ENCODE measurements around the gene NOS3.

The NOS3 gene

DNA sequence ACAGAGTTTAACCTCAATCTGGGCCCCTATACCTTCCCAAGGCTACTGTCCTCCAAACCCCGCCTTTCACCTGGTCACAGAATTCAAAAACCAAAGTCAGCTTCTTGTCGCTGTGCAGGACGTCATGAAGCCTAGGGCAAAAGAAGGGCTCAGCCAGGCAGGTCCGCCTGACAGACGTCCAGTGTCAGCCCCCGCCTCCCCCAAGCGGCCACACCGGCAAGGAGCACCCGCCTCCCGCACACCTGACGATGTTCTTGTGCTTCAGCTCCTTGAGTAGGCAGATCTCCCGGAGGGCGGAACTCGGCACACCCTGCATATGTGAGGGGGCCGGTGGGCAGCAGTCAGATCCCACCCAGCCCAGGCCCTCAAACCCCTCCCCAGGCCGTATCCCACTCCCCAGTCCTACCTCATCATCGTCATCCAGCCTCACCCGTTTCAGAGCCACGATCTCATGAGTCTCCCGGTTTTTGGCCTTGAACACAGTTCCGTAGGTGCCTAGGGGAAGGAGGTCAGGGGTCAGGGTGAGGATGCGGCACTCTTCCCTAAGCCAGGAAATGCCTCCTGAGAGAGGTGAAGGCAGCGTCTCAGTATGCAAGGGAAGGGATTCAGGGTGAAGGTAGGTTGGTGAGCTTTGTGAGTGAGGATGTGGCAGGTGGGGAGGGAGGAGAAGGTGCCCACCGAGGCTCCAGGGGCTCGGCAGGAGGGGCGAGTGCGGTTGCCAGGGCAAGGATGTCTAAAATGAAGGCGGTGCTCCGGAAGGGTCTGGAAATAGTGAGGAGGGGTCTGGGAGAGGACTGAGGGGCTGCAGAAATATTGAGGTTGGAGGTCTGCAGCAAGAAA is 66.1 kb downstream of the NOS3 start:
- Histone ChIP-seq H4K8ac (ENCODE audit: low read depth, low read length) (no peak overlapping the region), H3K4me2 (ENCODE audit: low read length) (peak overlapping the region; percentile 66), H2BK120ac (ENCODE audit: low read depth, low read length) (no peak overlapping the region), H3K4me1 (ENCODE audit: control insufficient read depth, low read depth, low read length) (peaks cover 16% of the 10 kb centered on the region), H2AK5ac (ENCODE audit: low read length) (no peak overlapping the region), H3K27ac (ENCODE audit: low read depth, low read length) (no peak overlapping the region), H3K79me1 (ENCODE audit: low read length) (peaks cover 6% of the 10 kb centered on the region), H2BK5ac (ENCODE audit: low read length) (no peak overlapping the region), H3K27me3 (ENCODE audit: insufficient read depth, low read length, poor library complexity) (no peaks in the 10 kb centered on the region), H3K18ac (ENCODE audit: low read length) (no peak overlapping the region), H3K4ac (ENCODE audit: low read depth, low read length) (no peak overlapping the region), H2BK15ac (replicated peaks; ENCODE audit: low read depth) (no peak overlapping the region), H3K4me3 (ENCODE audit: low read length) (peak overlapping the region; percentile 56), H3K79me2 (ENCODE audit: control insufficient read depth, insufficient read depth, low read length) (no peaks in the 10 kb centered on the region), H3K56ac (ENCODE audit: low read length) (peak overlapping the region; percentile 90), H4K5ac (ENCODE audit: low read length) (no peak overlapping the region), H3K9ac (ENCODE audit: low read length) (peak overlapping the region; percentile 84), H3K23ac (ENCODE audit: low read length) (no peak overlapping the region), H3K36me3 (ENCODE audit: control insufficient read depth, insufficient read depth, low read length) (no peaks in the 10 kb centered on the region)
- no CpG with 5 or more reads among the region's 29 CpGs for WGBS (ENCODE audit: extremely low coverage, insufficient coverage, low lambda C conversion rate)
- peak; percentile 60 for DNase-seq

DNA sequence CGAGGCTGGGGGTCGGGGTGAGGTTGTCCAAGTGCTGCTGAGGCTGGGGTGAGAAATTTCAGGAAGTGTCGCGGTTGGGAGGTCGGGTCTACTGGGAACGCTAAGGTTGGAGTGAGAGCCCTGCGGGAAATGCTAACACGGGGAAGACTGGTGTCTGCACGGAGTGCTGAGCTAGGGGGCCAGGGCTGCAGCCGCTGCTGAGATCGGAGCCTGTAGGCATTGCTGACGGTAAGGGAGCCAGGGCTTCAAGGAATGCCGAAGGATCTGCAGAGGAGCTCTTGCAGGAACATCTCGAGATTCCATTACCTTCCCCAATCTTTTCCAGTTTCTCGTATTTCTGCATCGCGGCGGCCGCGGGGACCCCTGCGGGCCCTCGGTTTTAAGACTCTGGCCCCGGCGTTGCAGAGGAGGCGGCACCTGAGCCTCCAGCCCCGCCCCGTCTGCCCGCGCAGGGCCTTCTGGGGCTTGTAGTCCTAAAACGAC is 66.7 kb downstream of the NOS3 start, which contains the start of gene CDK5:
CDK5 (minus strand) TSS at position 392 of the 483 bp plus-strand sequence; CDS start at position 343, 49 bp downstream.
- H3K4me2 ChIP-seq (ENCODE audit: low read length) = peak within 1 kb of the TSS; percentile 98
- H3K18ac ChIP-seq (ENCODE audit: low read length) = peak within 1 kb of the TSS; percentile 52
- H3K79me1 ChIP-seq (ENCODE audit: low read length) = peaks cover 6% of the 10 kb centered on the region
- H3K36me3 ChIP-seq (ENCODE audit: control insufficient read depth, insufficient read depth, low read length) = no peaks in the 10 kb centered on the region
- H4K8ac ChIP-seq (ENCODE audit: low read depth, low read length) = no peak within 1 kb of the TSS
- H3K23ac ChIP-seq (ENCODE audit: low read length) = no peak within 1 kb of the TSS
- DNase-seq = no peak
- no peak within 1 kb of the TSS for H2BK120ac ChIP-seq (ENCODE audit: low read depth, low read length)
- peaks cover 18% of the 10 kb centered on the region for H3K4me1 ChIP-seq (ENCODE audit: control insufficient read depth, low read depth, low read length)
- peak within 1 kb of the TSS; percentile 29 for H2AK5ac ChIP-seq (ENCODE audit: low read length)
- H3K79me2 ChIP-seq (ENCODE audit: control insufficient read depth, insufficient read depth, low read length) = no peaks in the 10 kb centered on the region
- peak within 1 kb of the TSS; percentile 56 for H3K4me3 ChIP-seq (ENCODE audit: low read length)
- H3K56ac ChIP-seq (ENCODE audit: low read length) = peak within 1 kb of the TSS; percentile 90
- H2BK15ac ChIP-seq (replicated peaks; ENCODE audit: low read depth) = no peak within 1 kb of the TSS
- WGBS (ENCODE audit: extremely low coverage, insufficient coverage, low lambda C conversion rate) = no CpG with 5 or more reads among the region's 30 CpGs
- H3K9ac ChIP-seq (ENCODE audit: low read length) = peak within 1 kb of the TSS; percentile 84
- peak within 1 kb of the TSS; percentile 73 for H3K27ac ChIP-seq (ENCODE audit: low read depth, low read length)
- no peak within 1 kb of the TSS for H2BK5ac ChIP-seq (ENCODE audit: low read length)
- H3K27me3 ChIP-seq (ENCODE audit: insufficient read depth, low read length, poor library complexity) = no peaks in the 10 kb centered on the region
- H4K5ac ChIP-seq (ENCODE audit: low read length) = no peak within 1 kb of the TSS
- H3K4ac ChIP-seq (ENCODE audit: low read depth, low read length) = no peak within 1 kb of the TSS

DNA sequence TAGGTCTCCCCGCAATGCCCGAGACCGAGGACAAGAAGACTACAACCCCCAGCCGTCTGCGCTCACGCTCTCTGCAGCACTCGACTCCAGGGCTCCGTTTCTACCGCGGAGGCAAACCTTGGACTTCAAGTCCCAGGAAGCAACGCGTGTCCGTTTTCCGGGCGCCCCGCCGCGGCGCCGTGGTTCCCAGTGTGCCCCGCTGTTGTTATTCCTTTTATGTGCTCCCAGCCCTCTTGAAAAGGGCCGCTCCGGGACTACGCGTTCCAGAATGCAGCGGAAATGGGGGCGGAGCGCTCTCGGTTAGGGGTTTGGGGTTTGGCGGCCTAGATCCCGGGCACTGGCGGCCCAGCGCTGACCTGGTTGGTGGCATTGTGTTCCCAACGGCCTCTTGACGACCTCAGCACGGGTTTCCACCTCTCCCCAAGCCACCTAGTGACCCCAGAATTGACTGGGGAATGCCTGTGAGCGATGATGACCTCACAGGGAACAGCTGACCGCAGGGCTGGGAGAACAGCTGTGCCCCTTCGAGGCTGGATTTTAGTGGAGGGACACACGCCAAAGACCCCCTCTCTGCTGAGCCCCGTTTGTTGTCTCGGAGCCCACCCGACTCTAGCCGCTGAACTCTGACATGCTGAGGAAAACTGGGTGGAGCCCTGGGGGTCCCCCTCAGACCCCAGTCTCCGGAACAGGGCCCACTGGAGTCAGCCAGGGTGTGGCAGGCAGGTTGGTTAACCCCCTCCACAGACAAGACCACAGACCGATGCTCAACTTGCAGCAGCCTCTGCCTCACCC is 67.4 kb downstream of the NOS3 start:
- Histone ChIP-seq H2BK5ac (ENCODE audit: low read length) (no peak overlapping the region), H3K4me2 (ENCODE audit: low read length) (peak overlapping the region; percentile 98), H2BK15ac (replicated peaks; ENCODE audit: low read depth) (no peak overlapping the region), H3K56ac (ENCODE audit: low read length) (peak overlapping the region; percentile 87), H2BK120ac (ENCODE audit: low read depth, low read length) (no peak overlapping the region), H3K9ac (ENCODE audit: low read length) (peak overlapping the region; percentile 75), H3K18ac (ENCODE audit: low read length) (peak overlapping the region; percentile 52), H3K36me3 (ENCODE audit: control insufficient read depth, insufficient read depth, low read length) (no peaks in the 10 kb centered on the region), H3K4me3 (ENCODE audit: low read length) (no peak overlapping the region), H3K4ac (ENCODE audit: low read depth, low read length) (no peak overlapping the region), H2AK5ac (ENCODE audit: low read length) (peak overlapping the region; percentile 29), H4K8ac (ENCODE audit: low read depth, low read length) (no peak overlapping the region), H3K79me2 (ENCODE audit: control insufficient read depth, insufficient read depth, low read length) (no peaks in the 10 kb centered on the region), H3K23ac (ENCODE audit: low read length) (no peak overlapping the region), H3K4me1 (ENCODE audit: control insufficient read depth, low read depth, low read length) (peaks cover 18% of the 10 kb centered on the region), H3K27me3 (ENCODE audit: insufficient read depth, low read length, poor library complexity) (no peaks in the 10 kb centered on the region), H3K79me1 (ENCODE audit: low read length) (peaks cover 6% of the 10 kb centered on the region), H3K27ac (ENCODE audit: low read depth, low read length) (peak overlapping the region; percentile 73), H4K5ac (ENCODE audit: low read length) (no peak overlapping the region)
- no CpG with 5 or more reads among the region's 46 CpGs for WGBS (ENCODE audit: extremely low coverage, insufficient coverage, low lambda C conversion rate)
- DNase-seq = peak; percentile 100

- WGBS (ENCODE audit: extremely low coverage, insufficient coverage, low lambda C conversion rate) = no CpG with 5 or more reads among the region's 18 CpGs
- Histone ChIP-seq H3K23ac (ENCODE audit: low read length) (peak overlapping the region; percentile 75), H4K5ac (ENCODE audit: low read length) (peak overlapping the region; percentile 85), H2BK120ac (ENCODE audit: low read depth, low read length) (no peak overlapping the region), H3K4me1 (ENCODE audit: control insufficient read depth, low read depth, low read length) (peaks cover 21% of the 10 kb centered on the region), H3K27ac (ENCODE audit: low read depth, low read length) (peak overlapping the region; percentile 73), H3K27me3 (ENCODE audit: insufficient read depth, low read length, poor library complexity) (no peaks in the 10 kb centered on the region), H3K4me2 (ENCODE audit: low read length) (peak overlapping the region; percentile 98), H3K9ac (ENCODE audit: low read length) (peak overlapping the region; percentile 75), H3K79me1 (ENCODE audit: low read length) (peaks cover 6% of the 10 kb centered on the region), H3K4me3 (ENCODE audit: low read length) (peak overlapping the region; percentile 62), H3K36me3 (ENCODE audit: control insufficient read depth, insufficient read depth, low read length) (no peaks in the 10 kb centered on the region), H3K79me2 (ENCODE audit: control insufficient read depth, insufficient read depth, low read length) (no peaks in the 10 kb centered on the region), H2BK5ac (ENCODE audit: low read length) (peak overlapping the region; percentile 76), H3K4ac (ENCODE audit: low read depth, low read length) (no peak overlapping the region), H3K56ac (ENCODE audit: low read length) (peak overlapping the region; percentile 87), H2BK15ac (replicated peaks; ENCODE audit: low read depth) (no peak overlapping the region), H4K8ac (ENCODE audit: low read depth, low read length) (no peak overlapping the region), H2AK5ac (ENCODE audit: low read length) (peak overlapping the region; percentile 29), H3K18ac (ENCODE audit: low read length) (peak overlapping the region; percentile 52)
- DNase-seq = peak; percentile 58
These were observed 68.1 kb downstream of the NOS3 start for GRCh38 chr7:151058781-151059366.

DNA sequence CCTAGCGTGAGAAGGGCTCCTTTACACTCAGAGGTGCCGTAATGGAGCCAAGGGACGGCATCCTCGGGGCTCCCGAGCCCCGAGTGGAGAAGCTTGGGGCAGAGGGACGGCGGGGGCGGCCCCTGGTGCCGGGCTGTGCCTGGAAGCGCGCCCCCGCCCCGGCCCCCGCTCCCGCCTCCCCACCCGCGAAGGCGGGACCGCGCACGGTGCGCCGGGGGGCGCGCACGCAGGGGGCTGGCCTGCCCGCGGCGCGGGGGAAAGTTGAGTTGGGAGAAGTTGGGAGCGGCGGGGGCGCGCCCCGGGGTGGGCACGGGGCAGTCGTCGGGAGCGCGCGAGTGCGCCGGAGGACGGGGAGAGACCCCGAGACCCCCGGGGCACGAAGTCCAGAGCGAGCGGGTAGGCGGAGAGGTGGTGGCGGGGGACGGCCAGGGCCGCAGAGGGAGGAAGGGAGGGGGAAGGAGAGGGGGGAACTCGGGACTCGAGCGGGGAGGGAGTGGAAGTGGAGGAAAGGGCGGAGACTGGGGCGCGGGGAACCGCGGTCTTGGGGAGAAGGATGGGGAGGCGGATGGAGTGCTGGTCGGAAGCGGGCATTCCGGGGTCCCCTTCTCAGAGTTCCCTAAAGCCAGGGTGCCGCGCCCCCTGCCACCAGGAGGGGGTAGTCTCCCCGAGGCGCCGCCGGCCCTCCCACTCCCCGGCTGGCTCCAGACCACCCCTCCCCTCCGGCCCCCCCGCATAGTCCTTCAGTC is 68.7 kb downstream of the NOS3 start, which contains the start of gene SLC4A2:
SLC4A2 (plus strand) TSS at position 223 of the 746 bp plus-strand sequence. CDS start 2,399 bp downstream, outside the sequence.
- H3K56ac ChIP-seq (ENCODE audit: low read length) = peak within 1 kb of the TSS; percentile 95
- H3K4ac ChIP-seq (ENCODE audit: low read depth, low read length) = peak within 1 kb of the TSS; percentile 64
- no CpG with 5 or more reads among the region's 75 CpGs for WGBS (ENCODE audit: extremely low coverage, insufficient coverage, low lambda C conversion rate)
- peak; percentile 84 for DNase-seq
- H2BK5ac ChIP-seq (ENCODE audit: low read length) = peak within 1 kb of the TSS; percentile 76
- H3K23ac ChIP-seq (ENCODE audit: low read length) = peak within 1 kb of the TSS; percentile 75
- peak within 1 kb of the TSS; percentile 85 for H4K5ac ChIP-seq (ENCODE audit: low read length)
- H3K4me3 ChIP-seq (ENCODE audit: low read length) = peak within 1 kb of the TSS; percentile 71
- H4K8ac ChIP-seq (ENCODE audit: low read depth, low read length) = no peak within 1 kb of the TSS
- peaks cover 6% of the 10 kb centered on the region for H3K79me1 ChIP-seq (ENCODE audit: low read length)
- no peaks in the 10 kb centered on the region for H3K79me2 ChIP-seq (ENCODE audit: control insufficient read depth, insufficient read depth, low read length)
- peak within 1 kb of the TSS; percentile 86 for H3K9ac ChIP-seq (ENCODE audit: low read length)
- peak within 1 kb of the TSS; percentile 30 for H2BK120ac ChIP-seq (ENCODE audit: low read depth, low read length)
- H2BK15ac ChIP-seq (replicated peaks; ENCODE audit: low read depth) = no peak within 1 kb of the TSS
- peak within 1 kb of the TSS; percentile 98 for H3K4me2 ChIP-seq (ENCODE audit: low read length)
- H3K27ac ChIP-seq (ENCODE audit: low read depth, low read length) = peak within 1 kb of the TSS; percentile 73
- no peaks in the 10 kb centered on the region for H3K27me3 ChIP-seq (ENCODE audit: insufficient read depth, low read length, poor library complexity)
- no peaks in the 10 kb centered on the region for H3K36me3 ChIP-seq (ENCODE audit: control insufficient read depth, insufficient read depth, low read length)
- peaks cover 21% of the 10 kb centered on the region for H3K4me1 ChIP-seq (ENCODE audit: control insufficient read depth, low read depth, low read length)
- peak within 1 kb of the TSS; percentile 61 for H3K18ac ChIP-seq (ENCODE audit: low read length)
- peak within 1 kb of the TSS; percentile 46 for H2AK5ac ChIP-seq (ENCODE audit: low read length)
